Fibroblast of the aortic adventitia (primary cell): Measurements from ENCODE around the gene GOLPH3. TPM values are rescaled to one million over a fixed set of nuclear protein-coding genes. Genes with fewer than 3 reads are reported as not detected.

Experiments used
- DNase-seq: peaks from one replicate; pipeline ENCODE4 v3.0.0-alpha.2; 2010; ENCODE audit warnings: low read depth
- H3K4me3 ChIP-seq: 2 replicates; pipeline ENCODE4 v1.5.1; 2011; ENCODE audit warnings: low read depth, mild to moderate bottlenecking, control low read depth, low read length, moderate library complexity
- CTCF ChIP-seq: IDR thresholded peaks from 2 replicates; pipeline ENCODE4 v1.5.1; 2011; ENCODE audit warnings: mild to moderate bottlenecking, low read length, control low read depth, inconsistent platforms; ENCODE audit not compliant: insufficient read depth
- total RNA-seq: library from RNA; depleted of rRNA; stranded (reverse); fragments of >200 nt; gene quantifications from 2 replicates; pipeline ENCODE4 v1.2.3, GENCODE V29; 2012; ENCODE audit warnings: low replicate concordance

GOLPH3 gene
- total RNA-seq, 1 donor, result 104 TPM

GRCh38 chr5:32150366-32150765, 23.8 kb downstream of the GOLPH3 start:
- no peak overlapping the region for H3K4me3 ChIP-seq
- no peak for TF ChIP-seq CTCF
- no peak for DNase-seq

GRCh38 chr5:32147959-32148358, 26.2 kb downstream of the GOLPH3 start:
- no peak for TF ChIP-seq CTCF
- no peak for DNase-seq
- no peak overlapping the region for H3K4me3 ChIP-seq

- peak; percentile 30 for DNase-seq
- no peak for TF ChIP-seq CTCF
- H3K4me3 ChIP-seq, result no peak overlapping the region
These were observed 26.9 kb downstream of the GOLPH3 start for GRCh38 chr5:32147236-32147635.

- H3K4me3 ChIP-seq, result no peak overlapping the region
- no peak for DNase-seq
- TF ChIP-seq CTCF, result no peak
These were observed 28.7 kb downstream of the GOLPH3 start for GRCh38 chr5:32145378-32145777.

- H3K4me3 ChIP-seq, result no peak overlapping the region
- DNase-seq, result no peak
- no peak for TF ChIP-seq CTCF
These were observed 29.5 kb downstream of the GOLPH3 start for GRCh38 chr5:32144378-32145207.

GRCh38 chr5:32143617-32144377, 30.3 kb downstream of the GOLPH3 start:
- H3K4me3 ChIP-seq, result no peak overlapping the region
- no peak for TF ChIP-seq CTCF
- no peak for DNase-seq
